ENCODE data around the gene ACAT2.

The ACAT2 gene

GRCh38 chr6:159760602-159761057, 1.2 kb upstream of the ACAT2 start:
- peak; percentile 6 for DNase-seq
- Mint-ChIP-seq H3K27ac (peak overlapping the region; percentile 99), H3K4me3 (peak overlapping the region; percentile 90), H3K36me3 (ENCODE audit: low read depth) (peaks cover 56% of the 10 kb centered on the region), H3K27me3 (ENCODE audit: low read depth, poor library complexity) (peaks cover 4% of the 10 kb centered on the region), H3K9me3 (no peaks in the 10 kb centered on the region), H3K4me1 (peaks cover 36% of the 10 kb centered on the region)
- TF ChIP-seq CTCF (IDR thresholded peaks at IDR 0.05) = no peak

GRCh38 chr6:159761129-159761872, 544 bp upstream of the ACAT2 start:
- Mint-ChIP-seq H3K27ac (peak overlapping the region; percentile 99), H3K4me1 (peaks cover 39% of the 10 kb centered on the region), H3K36me3 (ENCODE audit: low read depth) (peaks cover 56% of the 10 kb centered on the region), H3K9me3 (no peaks in the 10 kb centered on the region), H3K27me3 (ENCODE audit: low read depth, poor library complexity) (peaks cover 4% of the 10 kb centered on the region), H3K4me3 (peak overlapping the region; percentile 90)
- DNase-seq = peak; percentile 47
- TF ChIP-seq CTCF (IDR thresholded peaks at IDR 0.05) = no peak

- Mint-ChIP-seq H3K4me1 (peaks cover 39% of the 10 kb centered on the region), H3K27ac (peak overlapping the region; percentile 99), H3K4me3 (peak overlapping the region; percentile 90), H3K36me3 (ENCODE audit: low read depth) (peaks cover 56% of the 10 kb centered on the region), H3K9me3 (no peaks in the 10 kb centered on the region), H3K27me3 (ENCODE audit: low read depth, poor library complexity) (peaks cover 4% of the 10 kb centered on the region)
- no peak for DNase-seq
- TF ChIP-seq CTCF (IDR thresholded peaks at IDR 0.05) = no peak
Observed at GRCh38 chr6:159762681-159763293, 942 bp downstream of the ACAT2 start.

- Mint-ChIP-seq H3K4me1 (peaks cover 20% of the 10 kb centered on the region), H3K27ac (no peak overlapping the region), H3K4me3 (no peak overlapping the region), H3K9me3 (peaks cover 21% of the 10 kb centered on the region), H3K27me3 (ENCODE audit: low read depth, poor library complexity) (peaks cover 3% of the 10 kb centered on the region), H3K36me3 (ENCODE audit: low read depth) (peaks cover 80% of the 10 kb centered on the region)
- no peak for DNase-seq
- TF ChIP-seq CTCF (IDR thresholded peaks at IDR 0.05) = no peak
Observed at GRCh38 chr6:159766906-159767305, 5.1 kb downstream of the ACAT2 start.

- Mint-ChIP-seq H3K36me3 (ENCODE audit: low read depth) (peaks cover 99% of the 10 kb centered on the region), H3K27ac (no peak overlapping the region)
Observed at GRCh38 chr6:159769470-159769869, 7.6 kb downstream of the ACAT2 start.

More at GRCh38 chr6:159769470-159769869, 7.6 kb downstream of the ACAT2 start:
- peaks cover 21% of the 10 kb centered on the region for H3K9me3 Mint-ChIP-seq
- H3K4me3 Mint-ChIP-seq = no peak overlapping the region
- peaks cover 10% of the 10 kb centered on the region for H3K4me1 Mint-ChIP-seq
- no peak for TF ChIP-seq CTCF (IDR thresholded peaks at IDR 0.05)
- DNase-seq = no peak
- H3K27me3 Mint-ChIP-seq (ENCODE audit: low read depth, poor library complexity) = peaks cover 3% of the 10 kb centered on the region

All from nephron progenitor cell (in vitro differentiated cells).